PC-3 (cell line): ENCODE results near the gene MMP27. TPM values are rescaled to one million over a fixed set of nuclear protein-coding genes. Genes with fewer than 3 reads are reported as not detected.

ENCODE experiments used
- total RNA-seq: library from RNA; depleted of rRNA; stranded (reverse); fragments of >200 nt; gene quantifications from 2 replicates; pipeline ENCODE4 v1.2.3, GENCODE V29; 2014; rRNA removed

MMP27 gene
- total RNA-seq, 1 experiment from 2014 or later, result not detected

Other genes with a start within 250 kb of the MMP27 start
- gene MMP7, start 175.0 kb downstream of the MMP27 start, total RNA-seq, result 0.18 TPM in 1 of 2 replicates, not detected in the other
- not detected in 2 replicates for gene MMP20, start 80.4 kb downstream of the MMP27 start, total RNA-seq
- gene MMP8, start 19.2 kb upstream of the MMP27 start, total RNA-seq, result not detected in 2 replicates
- gene MMP10, start 74.9 kb upstream of the MMP27 start, total RNA-seq, result 0.07 and 0.69 TPM in 2 replicates
- 6.5 and 7.3 TPM in 2 replicates for gene MMP1, start 92.4 kb upstream of the MMP27 start, total RNA-seq
- not detected in 2 replicates for gene MMP3, start 137.8 kb upstream of the MMP27 start, total RNA-seq
- not detected in 2 replicates for gene MMP12, start 169.2 kb upstream of the MMP27 start, total RNA-seq
- 2.4 and 2.6 TPM in 2 replicates for gene MMP13, start 250.0 kb upstream of the MMP27 start, total RNA-seq